GM20431 (cell line): Measurements from ENCODE around the gene STIM1.

ENCODE experiments used
- in situ Hi-C: fragments of 300-500 bp; cut with MseI, MboI; formaldehyde crosslinking; loops from one replicate; pipeline ENCODE4 v1.15.0; 2020; ENCODE audit warnings: low sequenced_read_pairs; ENCODE audit not compliant: unreplicated experiment

The STIM1 gene

GRCh38 chr11:3827434-3828186 lies 27.9 kb upstream of the STIM1 start:
- in situ Hi-C loops, result no loop called here

- in situ Hi-C loops, result no loop called here
These were observed 25.4 kb upstream of the STIM1 start for GRCh38 chr11:3830088-3830487.

GRCh38 chr11:3830730-3831129 lies 24.7 kb upstream of the STIM1 start:
- in situ Hi-C loops, result no loop called here

- in situ Hi-C loops, result no loop called here
These were observed 23.9 kb upstream of the STIM1 start for GRCh38 chr11:3831378-3832239.

- in situ Hi-C loops, result no loop called here
These were observed 22.6 kb upstream of the STIM1 start for GRCh38 chr11:3832816-3833215.

GRCh38 chr11:3833449-3833848 lies 22.0 kb upstream of the STIM1 start:
- in situ Hi-C loops, result no loop called here

GRCh38 chr11:3834349-3834663 lies 21.2 kb upstream of the STIM1 start:
- in situ Hi-C loops, result no loop called here

- in situ Hi-C loops, result no loop called here
These were observed 20.6 kb upstream of the STIM1 start for GRCh38 chr11:3834664-3835461.

- in situ Hi-C loops, result no loop called here
These were observed 19.7 kb upstream of the STIM1 start for GRCh38 chr11:3835751-3836150.

- in situ Hi-C loops, result no loop called here
These were observed 18.6 kb upstream of the STIM1 start for GRCh38 chr11:3836903-3837302.

GRCh38 chr11:3837793-3838192 lies 17.7 kb upstream of the STIM1 start:
- in situ Hi-C loops, result no loop called here

- in situ Hi-C loops, result no loop called here
These were observed 17.0 kb upstream of the STIM1 start for GRCh38 chr11:3838504-3838903.

- in situ Hi-C loops, result loop anchor here (10.0 kb wide), 1 partner anchor 245 kb away; no protein-coding TSS in a partner anchor
These were observed 15.2 kb upstream of the STIM1 start for GRCh38 chr11:3840004-3840869.

- in situ Hi-C loops, result loop anchor here (10.0 kb wide), 1 partner anchor 244 kb away; no protein-coding TSS in a partner anchor
These were observed 14.5 kb upstream of the STIM1 start, which contains the start of gene RHOG for GRCh38 chr11:3840870-3841425. Gene RHOG, minus strand, starts transcription at chr11:3840959. Its CDS starts 12,821 bp downstream, at chr11:3828138.

- in situ Hi-C loops, result loop anchor here (10.0 kb wide), 1 partner anchor 243 kb away; no protein-coding TSS in a partner anchor
These were observed 13.8 kb upstream of the STIM1 start for GRCh38 chr11:3841426-3842350.

GRCh38 chr11:3843326-3843725 lies 12.1 kb upstream of the STIM1 start:
- in situ Hi-C loops, result loop anchor here (10.0 kb wide), 1 partner anchor 241 kb away; no protein-coding TSS in a partner anchor

- in situ Hi-C loops, result loop anchor here (10.0 kb wide), 1 partner anchor 240 kb away; no protein-coding TSS in a partner anchor
These were observed 10.2 kb upstream of the STIM1 start for GRCh38 chr11:3845246-3845645.

- in situ Hi-C loops, result loop anchor here (10.0 kb wide), 1 partner anchor 239 kb away; no protein-coding TSS in a partner anchor
These were observed 9.8 kb upstream of the STIM1 start for GRCh38 chr11:3845670-3846069.
